HK-2 (cell line): ENCODE results near the gene ALG10.
"Not testable (repeated sequence)": the region's sequence is repeated elsewhere in the genome, so short reads cannot be mapped to it uniquely, and the experiment has no call there.

Experiments
- DNase-seq: peaks from one replicate; pipeline ENCODE4 v3.0.0-alpha.2; 2018; ENCODE audit not compliant: unreplicated experiment

Gene ALG10

GRCh38 chr12:34022079-34022830, at the start of gene ALG10:
Gene ALG10, plus strand, starts transcription at chr12:34022496. Its CDS starts 104 bp downstream, at chr12:34022600.
- peak; percentile 96 for DNase-seq

GRCh38 chr12:33972884-33973283, 49.4 kb upstream of the ALG10 start:
- DNase-seq, result not testable (repeated sequence)

- DNase-seq, result no peak
These were observed 44.4 kb upstream of the ALG10 start for GRCh38 chr12:33977887-33978286.

GRCh38 chr12:33988197-33988805, 34.0 kb upstream of the ALG10 start:
- no peak for DNase-seq

GRCh38 chr12:33988913-33989312, 33.4 kb upstream of the ALG10 start:
- no peak for DNase-seq

GRCh38 chr12:33994857-33995808, 27.2 kb upstream of the ALG10 start:
- DNase-seq, result no peak

GRCh38 chr12:34008835-34009234, 13.5 kb upstream of the ALG10 start:
- not testable (repeated sequence) for DNase-seq

- DNase-seq, result no peak
These were observed 5.9 kb upstream of the ALG10 start for GRCh38 chr12:34016361-34016760.

GRCh38 chr12:34021071-34021470, 1.2 kb upstream of the ALG10 start:
- DNase-seq, result no peak

- DNase-seq, result not testable (repeated sequence)
These were observed 5.4 kb downstream of the ALG10 start for GRCh38 chr12:34027661-34028060.

- no peak for DNase-seq
These were observed 8.3 kb downstream of the ALG10 start for GRCh38 chr12:34030591-34030990.

- no peak for DNase-seq
These were observed 11.5 kb downstream of the ALG10 start for GRCh38 chr12:34033628-34034296.

GRCh38 chr12:34038357-34038756, 16.1 kb downstream of the ALG10 start:
- not testable (repeated sequence) for DNase-seq

- no peak for DNase-seq
These were observed 24.3 kb downstream of the ALG10 start for GRCh38 chr12:34046570-34046969.

- DNase-seq, result not testable (repeated sequence)
These were observed 25.6 kb downstream of the ALG10 start for GRCh38 chr12:34047855-34048254.

GRCh38 chr12:34048714-34049113, 26.4 kb downstream of the ALG10 start:
- no peak for DNase-seq

- DNase-seq, result no peak
These were observed 29.2 kb downstream of the ALG10 start for GRCh38 chr12:34051486-34051885.

GRCh38 chr12:34054938-34055337, 32.6 kb downstream of the ALG10 start:
- DNase-seq, result no peak
